ENCODE measurements around the gene ATP2B2.

Gene ATP2B2

DNA sequence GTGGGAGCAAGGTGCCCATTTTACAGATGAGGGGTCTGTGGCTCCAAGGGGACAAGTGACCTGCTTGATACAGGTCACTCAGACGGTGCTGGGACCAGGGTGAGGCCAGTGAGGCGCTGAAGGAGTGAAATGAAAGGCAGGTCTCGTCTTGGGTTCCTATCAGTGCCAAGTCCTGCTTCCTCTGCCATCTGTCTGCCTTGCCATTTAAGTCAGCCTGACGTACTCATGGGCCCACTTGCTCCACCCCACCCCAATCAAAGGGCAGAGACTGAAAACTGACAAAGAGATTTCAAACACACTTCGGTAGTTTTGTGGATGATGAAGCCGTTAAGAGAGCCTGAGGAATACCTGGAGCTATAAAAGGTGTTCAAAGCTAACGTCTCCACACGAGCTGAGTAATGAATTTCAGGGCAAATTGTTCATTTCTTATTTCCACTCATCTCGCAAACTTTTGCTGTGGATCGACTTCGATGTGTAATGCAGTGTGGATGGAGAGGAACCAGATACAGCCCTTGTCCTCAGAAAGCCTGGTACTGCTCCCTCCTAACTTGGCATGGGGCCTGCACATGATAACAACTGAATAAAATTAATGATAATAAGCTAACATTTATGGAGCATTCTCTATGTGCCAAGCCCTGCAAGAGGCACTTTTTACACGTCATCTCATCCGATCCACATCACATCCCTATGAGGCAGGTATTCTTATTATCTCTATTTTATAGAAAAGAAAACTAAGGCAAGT is 36.6 kb downstream of the ATP2B2 start:
- DNase-seq = peak; percentile 78

DNA sequence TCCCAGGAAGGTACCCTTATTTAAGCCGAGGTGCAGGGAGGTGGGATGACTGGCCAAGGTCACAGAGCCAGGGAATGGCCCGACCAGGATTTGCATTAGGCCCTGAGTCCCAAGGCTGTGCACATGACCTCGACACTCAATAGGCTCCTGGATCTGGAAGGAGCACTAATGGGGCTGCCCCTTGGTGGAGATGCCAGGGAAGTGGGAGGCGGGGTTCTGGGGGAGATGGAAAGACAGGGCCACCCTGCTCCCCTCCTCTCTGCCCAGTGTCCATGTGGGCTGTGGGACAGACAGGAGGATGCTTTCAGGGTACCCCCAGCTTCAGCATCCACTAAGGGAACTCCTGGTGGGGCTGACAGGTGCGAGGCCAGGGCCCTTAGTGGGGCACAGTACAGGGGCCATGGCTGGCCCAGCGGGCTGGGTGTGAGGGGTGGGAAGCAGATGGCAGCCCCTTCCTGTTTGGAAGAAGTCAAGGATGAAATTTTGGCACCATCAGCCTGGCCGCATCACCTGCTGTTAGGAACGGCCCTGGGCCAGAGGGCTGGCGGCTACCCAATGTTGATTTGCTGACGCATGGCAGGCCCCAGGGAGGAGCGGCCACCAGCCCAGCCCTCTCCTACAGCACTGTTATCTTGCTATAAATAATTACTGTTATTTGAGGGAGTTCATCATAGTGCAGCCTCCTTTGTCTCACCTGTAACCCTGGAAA is 37.3 kb downstream of the ATP2B2 start:
- DNase-seq = peak; percentile 77

DNA sequence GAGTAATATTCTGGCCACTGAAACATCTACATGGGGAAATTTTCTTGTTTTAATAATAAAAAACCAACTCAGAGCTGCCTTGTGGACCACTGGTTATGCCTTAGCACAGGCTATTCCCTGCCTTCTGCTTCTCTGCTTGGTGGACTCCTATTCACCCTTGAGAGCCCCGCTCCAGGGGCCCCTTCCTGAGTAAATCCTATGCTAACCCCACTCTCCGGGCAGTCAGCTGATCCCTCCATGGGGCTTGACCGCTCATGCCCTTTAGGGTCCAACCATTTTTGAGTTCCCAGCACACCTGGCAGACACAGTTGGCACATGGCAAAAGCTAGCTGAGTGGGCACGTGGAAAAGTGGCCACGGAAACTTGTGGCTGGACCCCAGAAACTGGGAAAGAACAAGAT is 38.2 kb downstream of the ATP2B2 start:
- DNase-seq = no peak

DNA sequence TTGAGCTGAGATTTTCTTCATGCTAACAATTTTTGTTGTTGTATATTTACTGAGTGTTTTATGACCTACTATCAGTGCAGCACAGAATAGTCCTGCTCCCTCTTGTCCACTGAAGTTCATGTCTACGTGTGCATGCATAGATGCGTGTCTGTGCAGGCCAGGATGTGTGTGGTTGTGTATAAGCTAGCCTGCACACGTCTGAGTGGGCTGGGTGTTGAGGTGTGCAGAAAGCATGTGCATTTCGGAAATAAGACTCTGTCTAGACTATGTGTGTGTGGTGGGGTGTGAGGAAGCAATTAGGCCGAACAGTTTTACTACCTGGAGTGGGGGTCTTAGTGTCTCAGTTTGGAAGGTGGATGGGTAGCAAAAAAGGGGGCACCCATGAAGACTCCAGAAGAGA is 39.2 kb downstream of the ATP2B2 start:
- DNase-seq = no peak

DNA sequence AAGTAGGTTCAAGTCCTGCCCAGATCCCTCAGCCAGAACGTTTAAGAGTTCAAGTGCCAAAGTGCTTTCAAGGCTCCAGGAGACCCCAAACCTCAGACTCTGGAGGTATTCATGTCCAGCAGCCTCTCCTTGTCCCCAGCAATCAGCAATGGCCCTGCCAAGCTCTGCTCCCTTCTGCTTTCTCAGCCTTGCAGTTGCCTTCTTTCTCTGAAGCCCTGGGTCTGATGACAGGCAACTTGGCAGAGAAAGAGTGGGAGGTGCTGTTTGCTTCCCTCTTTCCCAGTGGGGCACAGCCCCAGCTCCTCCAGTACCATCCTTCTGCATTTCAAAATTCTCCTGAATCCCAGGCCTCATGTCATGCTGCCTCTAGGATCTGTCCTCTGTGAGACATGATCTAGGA is 40.2 kb downstream of the ATP2B2 start:
- DNase-seq = no peak

DNA sequence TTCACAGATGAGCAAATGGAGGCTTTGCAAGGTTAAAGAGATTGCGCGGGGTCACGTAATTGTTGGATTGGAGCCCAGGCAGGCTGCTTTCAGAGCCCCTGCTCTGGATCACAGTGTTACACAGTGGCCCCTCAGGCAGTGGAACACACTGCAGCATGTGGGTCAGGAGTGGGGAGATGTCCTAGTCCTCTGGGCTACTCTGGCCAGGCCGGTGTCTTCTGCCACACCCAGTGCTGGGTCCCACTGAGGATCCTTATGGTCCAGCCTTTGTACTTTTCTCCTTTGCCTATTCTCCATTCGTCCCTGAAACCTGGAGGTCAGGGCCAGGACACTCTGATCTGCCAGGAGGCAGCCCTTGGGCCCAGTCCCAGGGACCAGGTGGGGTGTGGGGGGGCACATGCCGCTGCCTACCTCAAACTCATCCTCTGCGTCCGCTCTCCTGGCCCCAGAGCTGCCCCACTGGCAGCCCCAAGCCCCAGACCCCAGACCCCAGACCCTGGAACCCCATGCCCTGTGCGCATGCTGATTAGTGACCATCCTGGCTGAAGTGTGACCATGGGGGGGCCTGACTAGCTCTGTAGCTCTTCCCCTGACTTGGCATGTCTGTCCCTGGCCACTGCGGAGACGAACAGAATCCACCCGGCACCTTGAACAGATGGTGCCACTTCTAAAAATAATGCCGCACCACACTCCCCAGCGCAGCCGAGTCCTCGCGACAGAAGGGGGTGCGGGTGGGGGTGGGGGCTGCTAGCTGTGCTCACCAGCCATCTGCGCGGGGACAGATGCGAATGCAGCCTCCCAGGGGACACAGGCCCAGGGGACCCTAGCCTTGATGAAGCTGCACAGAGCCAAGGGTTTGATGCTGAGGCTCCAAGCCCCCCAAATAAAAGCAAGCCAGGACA is 41.6 kb downstream of the ATP2B2 start:
- DNase-seq = peak; percentile 49

DNA sequence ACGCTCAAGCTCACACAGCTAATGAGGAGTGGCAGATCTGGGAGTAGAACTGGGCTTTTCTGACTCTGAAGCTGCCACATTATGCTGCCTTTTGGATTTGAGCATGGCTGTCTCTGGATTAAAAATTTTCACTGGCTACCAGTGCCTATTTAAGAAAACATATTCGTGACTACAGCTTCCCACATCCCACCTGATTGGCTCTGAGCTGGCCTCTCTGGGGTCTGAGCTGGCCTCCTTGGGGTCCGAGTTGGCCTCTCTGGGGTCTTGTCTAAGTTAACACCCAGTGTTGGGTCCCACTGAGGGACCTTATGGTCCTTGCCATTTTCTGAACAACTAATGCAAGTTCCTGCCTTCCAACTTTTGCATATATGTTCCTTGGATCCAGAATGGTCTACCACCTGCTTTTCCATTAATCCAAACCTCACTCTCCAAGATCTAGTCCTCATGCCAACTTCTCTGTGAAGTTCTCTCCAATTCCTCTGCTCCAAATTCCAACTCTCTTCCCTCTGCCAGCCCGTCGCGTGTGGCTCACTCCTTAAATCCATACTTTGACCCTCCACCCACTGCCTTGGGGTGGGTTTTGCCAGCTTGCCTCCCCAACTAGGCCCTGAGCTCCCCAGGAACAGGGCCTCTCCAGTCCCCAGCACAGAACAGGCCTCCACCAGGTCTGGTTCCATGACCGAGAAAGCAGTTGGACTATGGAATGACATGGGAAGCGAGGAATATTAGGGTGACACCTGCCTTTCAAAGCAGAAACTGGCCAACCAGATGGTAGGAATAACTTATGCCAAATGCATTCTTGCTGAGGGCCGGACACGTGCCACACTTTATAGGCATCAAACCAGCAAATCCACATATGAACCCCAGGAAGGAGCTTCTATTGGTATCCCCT is 42.5 kb downstream of the ATP2B2 start:
- DNase-seq = no peak

DNA sequence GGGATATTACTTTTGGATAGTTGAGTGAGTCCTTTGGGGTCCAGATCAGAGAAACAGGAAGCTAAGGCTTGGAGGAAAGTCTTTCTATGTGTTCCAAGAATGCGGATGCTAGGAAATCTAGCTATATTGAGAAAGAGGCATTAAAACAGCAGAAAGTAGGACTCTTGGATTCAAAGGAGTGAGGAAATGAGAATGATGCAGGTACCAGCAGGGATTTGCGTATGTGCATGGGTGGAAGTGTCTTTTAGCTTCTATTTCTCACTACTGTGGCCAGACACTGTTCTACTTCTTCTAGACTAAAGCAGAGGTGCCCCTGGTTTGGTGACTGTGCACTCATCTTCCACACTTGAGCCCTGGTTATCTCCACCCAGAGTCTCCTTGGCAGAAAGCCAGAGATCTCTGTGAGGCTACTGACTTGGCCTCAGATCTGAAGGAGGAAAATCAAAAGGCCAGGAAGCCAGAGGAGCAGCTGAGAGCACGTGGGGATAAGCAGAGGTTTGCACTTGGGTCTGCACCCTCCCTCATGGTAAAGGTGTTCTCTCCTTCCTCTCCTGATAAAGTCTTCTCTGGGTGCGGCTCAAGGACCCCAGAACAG is 44.3 kb downstream of the ATP2B2 start:
- no peak for DNase-seq

DNA sequence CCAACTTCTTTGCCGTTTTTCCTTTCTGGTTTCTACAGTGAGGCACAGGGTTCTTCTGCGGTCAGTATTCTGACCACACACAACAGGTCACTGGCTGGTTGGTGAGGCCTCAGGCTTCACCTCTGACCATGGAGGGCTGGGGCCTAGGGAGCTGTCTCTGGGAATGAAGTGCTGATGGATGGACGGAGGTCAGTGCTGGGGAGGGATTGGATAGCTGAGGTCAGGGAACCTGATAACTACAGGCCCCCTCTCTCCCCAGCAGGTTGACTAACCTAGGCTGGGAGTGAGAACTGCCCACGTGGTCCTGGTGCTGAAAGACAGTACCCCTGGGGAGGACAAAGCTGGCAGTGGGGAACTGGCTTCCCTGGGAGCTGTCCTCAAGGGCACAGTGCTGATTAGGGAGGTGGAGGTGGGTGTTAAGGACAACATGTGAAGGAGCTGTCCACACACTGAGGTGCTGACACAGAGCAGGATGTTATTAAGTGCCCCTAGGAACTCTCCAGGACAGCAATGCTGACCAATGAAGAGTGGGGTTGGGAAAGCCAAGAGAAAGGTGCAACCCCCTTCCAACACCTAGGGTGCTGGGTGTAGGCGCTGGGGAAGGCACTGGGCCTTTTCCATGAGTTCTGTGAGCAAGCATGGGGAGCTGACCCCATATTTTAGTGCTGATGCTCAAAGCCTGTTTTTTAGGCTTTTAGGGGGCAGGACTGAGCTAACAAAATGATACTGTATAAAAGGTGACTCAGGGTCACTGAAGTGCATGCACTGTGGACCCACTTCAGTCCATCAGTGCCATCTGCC is 45.2 kb downstream of the ATP2B2 start:
- no peak for DNase-seq

DNA sequence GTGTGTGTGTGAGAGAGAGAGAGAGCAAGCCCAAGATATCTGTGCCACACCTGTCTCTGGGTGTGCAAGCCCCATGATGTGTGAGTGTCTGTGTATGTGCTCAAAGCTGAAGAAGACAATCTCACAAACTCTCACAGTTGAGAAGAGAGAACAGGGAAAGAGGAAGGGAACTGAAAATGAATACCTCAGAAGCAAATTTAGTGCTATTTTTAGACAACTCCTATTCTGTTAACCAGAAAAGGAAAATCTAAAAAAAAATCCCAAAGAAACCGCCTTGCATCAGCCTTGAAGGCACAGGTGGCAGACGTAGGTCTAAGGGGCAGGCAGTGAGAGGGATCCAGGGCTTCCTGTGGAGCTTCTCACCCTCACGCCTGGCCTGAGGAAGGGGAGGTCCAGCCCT is 47.8 kb downstream of the ATP2B2 start:
- no peak for DNase-seq

DNA sequence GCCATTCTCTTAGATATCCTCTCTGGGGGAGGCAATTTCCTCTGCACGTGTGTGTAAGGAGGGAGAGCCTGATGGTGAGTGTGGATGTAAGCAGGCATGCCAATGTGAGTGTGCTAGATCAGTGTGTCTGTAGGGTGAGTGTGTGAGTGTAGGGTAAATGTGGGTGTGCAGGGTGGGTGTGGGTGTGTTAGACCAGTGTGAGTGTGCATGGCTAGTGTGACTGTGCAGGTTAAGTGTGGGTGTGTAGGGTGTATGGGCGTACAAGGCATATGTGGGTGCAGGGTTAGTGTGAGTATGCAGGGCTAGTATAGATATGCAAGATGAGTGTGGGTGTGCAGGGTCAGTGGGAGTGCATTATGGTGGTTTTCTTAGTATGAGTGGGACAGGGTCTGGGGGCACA is 48.4 kb downstream of the ATP2B2 start:
- DNase-seq = no peak

DNA sequence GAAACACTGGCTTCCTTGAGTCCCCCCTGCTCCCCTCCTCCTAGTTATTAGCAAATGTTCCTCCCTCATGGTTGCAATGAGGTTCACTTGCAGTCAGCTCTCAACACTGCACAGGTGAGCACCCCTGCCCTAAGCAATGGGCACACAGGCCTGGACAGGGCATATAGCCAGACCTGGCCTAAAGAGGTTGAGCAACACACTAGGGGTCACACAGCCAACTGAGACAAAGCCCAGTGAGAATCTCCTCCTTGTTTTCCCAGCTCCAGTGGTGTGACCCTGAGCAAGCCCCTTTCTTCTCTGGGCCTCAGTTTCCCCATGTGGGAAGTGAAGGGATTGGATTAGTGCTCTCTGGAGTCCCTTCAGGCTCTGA is 49.9 kb downstream of the ATP2B2 start:
- DNase-seq = no peak

DNA sequence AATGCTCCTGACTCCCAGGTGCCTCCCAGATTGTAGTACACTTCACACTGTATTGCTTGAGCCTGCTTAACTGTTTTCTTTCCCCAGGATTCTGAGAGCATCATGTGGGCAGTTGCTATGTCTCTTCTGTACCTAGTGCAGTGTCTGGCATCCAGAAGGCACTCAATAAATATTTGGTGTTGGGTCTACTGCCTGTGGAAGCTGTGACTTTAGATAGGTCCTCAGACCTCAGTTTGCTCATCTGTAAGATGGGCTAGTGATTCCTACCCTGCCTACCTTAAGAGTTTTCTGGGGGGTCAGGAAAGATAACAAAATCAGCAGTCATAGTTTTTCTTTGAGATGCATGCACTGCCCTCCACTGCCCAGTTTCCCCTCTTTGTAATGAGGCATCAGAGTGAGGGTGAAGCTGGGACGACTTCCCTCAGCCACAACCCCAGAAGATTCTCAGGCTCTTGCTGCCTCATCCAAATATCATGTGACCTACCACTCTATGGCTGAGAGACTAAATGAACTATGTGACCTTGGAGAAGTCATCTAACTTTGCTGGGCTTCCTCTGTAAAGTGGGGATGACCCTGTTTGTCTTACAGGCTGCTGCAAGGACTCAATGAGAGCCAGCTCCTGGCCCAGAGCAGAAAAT is 50.4 kb downstream of the ATP2B2 start:
- DNase-seq = no peak

DNA sequence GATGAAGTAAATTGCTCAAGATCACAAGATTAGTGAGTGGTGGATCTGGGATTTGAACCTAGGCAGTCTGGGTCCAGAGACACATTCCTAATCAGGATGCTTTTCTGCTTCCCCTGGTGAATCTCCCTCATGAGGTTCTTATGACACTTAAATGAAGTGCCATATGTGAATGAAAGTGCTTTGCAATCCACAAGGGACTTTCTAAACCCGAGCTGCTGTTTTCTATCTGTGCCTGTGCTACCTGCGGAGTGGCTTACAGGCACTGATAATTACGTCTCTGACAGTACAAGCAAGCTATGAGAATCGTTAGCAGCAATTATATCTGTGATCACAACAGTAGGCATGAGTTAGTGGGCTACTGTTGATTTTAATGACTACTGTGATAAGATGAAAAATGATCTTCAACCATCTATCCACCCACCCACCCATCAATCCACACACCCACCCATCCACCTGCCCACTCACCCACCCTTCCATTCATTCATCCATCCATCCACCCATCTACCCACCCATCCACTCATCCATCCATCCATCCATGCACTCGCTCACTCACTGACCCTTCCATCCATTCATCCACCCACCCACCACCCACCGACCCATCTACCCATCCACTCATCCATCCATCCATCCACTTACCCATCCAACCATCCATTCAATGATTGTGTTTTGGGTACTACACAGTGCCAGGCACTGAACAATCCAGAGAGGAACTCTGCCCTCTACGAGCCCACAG is 51.8 kb downstream of the ATP2B2 start:
- DNase-seq = no peak

DNA sequence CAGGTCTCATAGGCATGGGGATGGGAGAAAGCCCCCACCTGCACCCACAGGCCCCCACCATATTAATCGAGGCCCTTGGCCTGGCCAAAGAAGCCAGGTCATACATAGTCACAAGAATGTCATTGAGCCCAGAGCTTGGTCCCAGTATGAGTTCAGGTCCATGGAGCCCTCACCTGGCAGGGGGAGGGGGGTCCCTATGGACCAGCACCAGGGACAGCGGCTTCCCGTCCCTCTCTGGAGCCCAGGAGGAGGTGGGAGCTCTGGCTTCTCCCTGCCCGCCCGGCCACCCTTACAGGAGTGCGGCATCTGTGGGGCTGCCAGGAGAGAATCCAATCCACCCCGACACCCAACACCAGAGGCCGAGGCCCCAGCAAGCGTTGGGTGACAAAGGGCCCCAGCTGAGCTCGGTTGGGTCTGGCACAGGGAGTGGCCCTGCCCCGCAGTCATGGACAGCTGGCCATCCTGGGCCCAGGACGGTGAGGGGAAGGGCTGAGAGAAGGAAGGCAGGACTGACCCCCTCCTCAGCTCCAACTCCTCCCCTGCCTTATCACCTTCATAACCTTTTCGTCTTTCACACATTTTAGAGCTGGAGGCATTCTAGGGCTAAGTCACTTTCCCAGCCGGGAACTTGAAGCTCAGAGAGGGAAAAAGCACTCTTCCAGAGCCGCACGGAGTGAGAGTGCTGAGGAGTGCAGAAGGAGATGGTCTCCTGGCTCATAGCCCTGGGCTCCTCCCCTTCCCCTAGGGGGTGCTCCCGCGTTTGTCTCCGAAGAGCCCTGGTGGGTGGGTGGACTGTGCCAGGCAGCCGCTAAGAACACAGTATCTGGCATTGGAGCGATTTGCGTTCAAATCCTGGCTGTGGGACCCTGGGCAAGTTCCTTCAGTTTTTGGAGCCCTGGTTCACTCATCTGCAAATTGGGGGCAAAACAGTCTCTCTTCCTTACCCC is 54.6 kb downstream of the ATP2B2 start:
- no peak for DNase-seq

DNA sequence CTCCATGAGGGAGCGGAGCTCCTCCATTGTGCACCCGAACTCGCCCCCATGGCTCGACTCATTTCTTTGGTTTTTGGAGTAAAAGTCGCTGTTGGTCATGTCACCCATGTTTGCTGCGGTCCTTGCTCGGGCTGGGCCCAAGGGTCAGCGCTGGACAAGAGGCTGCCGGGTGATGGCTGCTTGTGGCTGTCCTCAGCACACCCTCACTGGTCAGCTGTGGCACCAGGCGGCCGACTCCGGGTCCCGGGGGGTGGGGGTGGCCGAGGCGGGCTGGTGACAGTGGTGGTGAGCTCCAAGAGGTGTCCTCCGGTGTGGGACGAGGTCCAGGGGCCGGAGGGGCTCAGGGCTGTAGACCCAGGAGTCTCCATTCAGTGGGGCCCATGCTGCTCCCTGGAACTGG is 56.0 kb downstream of the ATP2B2 start:
- no peak for DNase-seq

DNA sequence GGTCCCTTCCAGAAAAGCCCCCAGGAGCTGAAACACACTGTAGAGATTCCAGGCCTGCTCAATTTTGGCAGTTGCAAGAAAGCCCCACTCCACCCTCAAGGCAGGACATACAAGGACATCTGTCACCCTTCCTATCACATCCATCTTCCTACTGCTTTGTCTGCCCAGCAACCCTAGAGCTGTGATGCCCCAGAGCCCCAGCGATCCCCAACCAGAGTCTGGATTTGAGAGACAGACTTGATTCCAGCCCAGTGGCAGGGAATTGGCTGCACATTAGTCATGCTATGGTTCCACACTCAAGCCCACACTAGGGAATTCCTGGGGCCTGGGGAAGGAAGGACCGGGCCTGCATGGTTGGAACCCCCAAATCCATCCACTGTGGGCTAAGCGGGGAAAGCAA is 56.8 kb downstream of the ATP2B2 start:
- no peak for DNase-seq

DNA sequence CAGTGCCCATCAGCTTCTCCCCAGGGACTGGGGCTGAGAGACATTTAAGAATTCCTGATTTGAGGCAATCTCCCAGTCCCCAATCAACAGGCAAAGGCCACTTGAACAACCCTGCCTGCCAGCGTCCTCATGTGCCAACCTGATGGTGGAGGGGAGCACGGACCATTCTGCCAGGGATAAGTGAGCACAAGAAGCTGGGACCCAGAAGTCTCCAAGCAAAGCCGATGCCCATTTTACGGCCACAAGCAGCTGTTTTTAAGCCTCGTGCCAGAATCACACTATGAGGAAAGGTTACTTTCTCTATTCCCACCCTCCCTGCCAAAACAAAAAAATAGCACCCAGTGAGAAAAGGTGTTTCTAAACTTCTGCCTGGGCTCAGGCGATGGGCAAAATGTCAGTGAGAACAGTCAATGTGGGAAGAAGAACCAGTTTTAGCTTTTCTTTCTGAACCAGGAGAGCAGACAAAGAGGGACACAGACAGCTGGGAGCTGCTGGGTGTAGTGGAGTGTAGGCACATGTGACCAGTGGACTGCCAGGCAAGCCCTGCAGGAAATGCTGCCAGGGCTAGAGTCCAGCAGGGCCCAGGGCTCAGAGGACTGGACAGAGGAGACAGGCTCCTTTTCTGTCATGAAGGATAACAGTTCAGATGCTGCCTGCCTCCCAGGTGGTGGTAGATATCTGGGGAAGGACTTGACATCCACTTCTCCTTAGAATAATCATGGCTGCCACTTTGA is 57.7 kb downstream of the ATP2B2 start:
- DNase-seq = no peak

Measured in DMS 273 treated with DMSO at 0.1 percent for 48 hours (cell line).